GM10248 (cell line): Measurements from ENCODE around the gene CNOT2.

Experiments
- CTCF ChIA-PET: fragments of 300-600 bp; sonication (Branson Sonifier 250); formaldehyde crosslinking; extraction: SDS; loops from one replicate; lab custom pipeline; 2021; ENCODE audit warnings: antibody characterized with exemption; lab: Yijun Ruan, JAX
- POLR2A ChIA-PET: fragments of 350-650 bp; sonication (Branson Sonifier 250); formaldehyde crosslinking; extraction: SDS; loops from one replicate; lab custom pipeline; 2020; ENCODE audit warnings: antibody characterized with exemption; lab: Yijun Ruan, JAX
- DNase-seq: peaks from one replicate; pipeline ENCODE4 v3.0.0; 2012; ENCODE audit errors: extremely low spot score
- CTCF ChIP-seq: IDR thresholded peaks from 2 replicates; pipeline ENCODE4 v1.5.1; 2012; ENCODE audit warnings: mild to moderate bottlenecking, low read depth; ENCODE audit errors: extremely low read depth, missing control alignments, control extremely low read depth

Gene CNOT2

GRCh38 chr12:70306676-70307075 lies 63.4 kb downstream of the CNOT2 start:
- POLR2A ChIA-PET, result no interaction called here
- CTCF ChIA-PET, result interaction anchor here (1.2 to 1.4 kb wide), 3 partner anchors 13 to 25 kb away, joined by 3 to 4 read pairs (median 3); no protein-coding TSS in a partner anchor
- TF ChIP-seq CTCF, result no peak
- no peak for DNase-seq

GRCh38 chr12:70307868-70308267 lies 64.6 kb downstream of the CNOT2 start:
- POLR2A ChIA-PET, result no interaction called here
- CTCF ChIA-PET, result interaction anchor here (0.8 to 1.4 kb wide), 4 partner anchors 12 to 27 kb away, joined by 3 read pairs; no protein-coding TSS in a partner anchor
- DNase-seq, result no peak
- no peak for TF ChIP-seq CTCF

GRCh38 chr12:70309348-70309747 lies 66.1 kb downstream of the CNOT2 start:
- ChIA-PET POLR2A (interaction anchor here (0.6 kb wide), 1 partner anchor 57 kb away, joined by 3 read pairs; the partner anchor contains the start of gene KCNMB4), CTCF (interaction anchor here (0.8 to 1.6 kb wide), 3 partner anchors 13 to 26 kb away, joined by 3 to 4 read pairs (median 3); no protein-coding TSS in a partner anchor)
- DNase-seq, result no peak
- no peak for TF ChIP-seq CTCF

GRCh38 chr12:70314145-70314544 lies 70.9 kb downstream of the CNOT2 start:
- no peak for DNase-seq
- POLR2A ChIA-PET, result no interaction called here
- CTCF ChIA-PET, result interaction anchor here (1.2 kb wide), 1 partner anchor 42 kb away, joined by 3 read pairs; no protein-coding TSS in a partner anchor
- no peak for TF ChIP-seq CTCF

- CTCF ChIA-PET, result no interaction called here
- POLR2A ChIA-PET, result no interaction called here
- DNase-seq, result no peak
- no peak for TF ChIP-seq CTCF
Observed at GRCh38 chr12:70317781-70318180, 74.5 kb downstream of the CNOT2 start.

GRCh38 chr12:70319605-70320004 lies 76.4 kb downstream of the CNOT2 start:
- POLR2A ChIA-PET, result no interaction called here
- CTCF ChIA-PET, result interaction anchor here (1.3 kb wide), 1 partner anchor 12 kb away, joined by 3 read pairs; no protein-coding TSS in a partner anchor
- no peak for TF ChIP-seq CTCF
- no peak for DNase-seq
